Hypothalamus (tissue), 51 donors: Measurements from ENCODE around the gene CD7.

Source experiments
- DNase-seq, 51 donors: peaks; one replicate each; lab custom pipeline; 2025; lab: John Stamatoyannopoulos, UW

The CD7 gene

GRCh38 chr17:82317394-82318168, at the start of gene CD7:
TSS of gene CD7 (minus strand) at chr17:82317608. CDS start at chr17:82317495, 113 bp downstream.
- no peak for DNase-seq

- DNase-seq, result no peak
These were observed 49.3 kb upstream of the CD7 start for GRCh38 chr17:82366749-82367148.

GRCh38 chr17:82365606-82366295, 48.3 kb upstream of the CD7 start:
- no peak for DNase-seq

GRCh38 chr17:82361885-82362633, 44.7 kb upstream of the CD7 start:
- no peak for DNase-seq

DNA sequence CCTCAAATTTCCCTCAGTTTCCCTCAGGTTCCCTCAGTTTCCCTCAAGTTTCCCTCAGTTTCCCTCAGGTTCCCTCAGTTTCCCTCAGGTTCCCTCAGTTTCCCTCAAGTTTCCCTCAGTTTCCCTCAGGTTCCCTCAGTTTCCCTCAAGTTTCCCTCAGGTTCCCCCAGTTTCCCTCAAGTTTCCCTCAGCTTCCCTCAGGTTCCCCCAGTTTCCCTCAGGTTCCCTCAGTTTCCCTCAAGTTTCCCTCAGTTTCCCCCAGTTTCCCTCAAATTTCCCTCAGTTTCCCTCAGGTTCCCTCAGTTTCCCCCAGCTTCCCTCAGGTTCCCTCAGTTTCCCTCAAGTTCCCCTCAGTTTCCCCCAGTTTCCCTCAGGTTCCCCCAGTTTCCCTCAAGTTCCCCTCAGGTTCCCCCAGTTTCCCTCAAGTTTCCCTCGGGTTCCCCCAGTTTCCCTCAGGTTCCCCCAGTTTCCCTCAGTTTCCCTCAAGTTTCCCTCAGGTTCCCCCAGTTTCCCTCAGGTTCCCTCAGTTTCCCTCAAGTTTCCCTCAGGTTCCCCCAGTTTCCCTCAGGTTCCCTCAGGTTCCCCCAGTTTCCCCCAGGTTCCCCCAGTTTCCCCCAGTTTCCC, 42.2 kb upstream of the CD7 start:
- DNase-seq, result peak in 1 of 51 donors; percentile 25

DNA sequence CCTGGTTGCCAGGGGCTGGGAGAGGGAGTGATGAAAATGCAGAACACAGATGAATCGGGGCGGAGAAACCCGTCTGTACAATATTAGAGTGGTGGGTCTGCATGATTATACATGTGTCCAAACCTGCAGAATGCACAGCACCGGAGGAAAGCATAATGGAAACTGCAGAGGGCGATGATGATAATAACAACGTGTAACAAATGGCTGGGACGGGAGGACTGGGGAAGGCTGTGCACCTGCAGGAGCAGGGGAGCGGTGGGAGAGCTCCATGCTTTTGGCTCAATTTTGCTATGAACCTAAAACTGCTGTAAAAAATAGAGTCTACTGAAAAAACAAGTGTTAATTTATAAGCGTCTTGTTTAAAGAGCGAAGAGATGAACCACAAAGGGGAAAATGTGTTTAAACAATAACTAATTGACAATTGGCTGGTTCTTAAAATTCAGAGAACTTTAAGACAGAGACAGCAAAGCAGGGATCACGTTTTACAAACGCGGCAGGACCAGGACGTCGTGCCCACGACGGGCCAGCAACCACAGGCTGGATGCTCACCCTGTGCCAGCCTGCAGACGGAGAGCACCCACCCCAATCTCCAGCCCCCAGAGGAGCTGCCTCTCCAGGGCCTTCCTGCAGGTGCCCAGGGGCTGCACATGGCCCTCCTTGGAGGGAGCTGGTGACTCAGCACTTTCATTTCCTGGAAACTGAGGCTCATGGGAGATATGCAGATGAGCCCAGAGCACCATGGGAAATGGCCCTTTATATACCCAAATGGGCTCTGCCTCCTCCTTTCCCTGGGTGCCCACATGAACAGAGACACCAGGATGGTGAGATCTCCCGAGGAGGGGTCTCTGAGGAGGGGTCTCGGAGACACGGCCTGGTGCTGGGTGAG, 41.3 kb upstream of the CD7 start, which contains the start of gene TEX19:
Gene TEX19, plus strand, starts transcription at position 783 of the 886 bp plus-strand sequence. CDS start 2,904 bp downstream, outside the sequence.
- no peak for DNase-seq

DNA sequence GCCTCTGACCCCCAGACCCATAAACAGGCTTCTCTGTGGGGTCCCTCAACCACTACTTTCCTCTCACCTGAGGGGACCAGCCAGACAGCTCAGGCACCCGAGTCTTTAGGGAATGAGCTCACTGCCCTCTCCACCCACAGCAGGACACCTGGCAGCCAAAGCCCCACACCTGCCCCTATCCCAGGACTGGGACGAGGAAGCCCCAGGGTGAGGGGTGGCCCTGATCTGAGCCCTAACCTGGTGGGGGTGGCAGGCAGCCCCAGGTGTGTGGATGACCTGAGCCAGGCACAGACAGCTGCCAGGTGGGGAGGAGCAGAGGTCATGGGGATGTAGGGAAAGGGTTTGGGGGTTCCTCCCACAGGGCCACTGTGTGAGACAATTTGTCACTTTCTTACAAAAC, 40.0 kb upstream of the CD7 start:
- DNase-seq, result no peak

GRCh38 chr17:82356845-82357355, 39.5 kb upstream of the CD7 start:
- no peak for DNase-seq

GRCh38 chr17:82355770-82356427, 38.5 kb upstream of the CD7 start:
- DNase-seq, result no peak

GRCh38 chr17:82354804-82355308, 37.4 kb upstream of the CD7 start:
- no peak for DNase-seq

- DNase-seq, result no peak
These were observed 36.1 kb upstream of the CD7 start for GRCh38 chr17:82353484-82353883.

DNA sequence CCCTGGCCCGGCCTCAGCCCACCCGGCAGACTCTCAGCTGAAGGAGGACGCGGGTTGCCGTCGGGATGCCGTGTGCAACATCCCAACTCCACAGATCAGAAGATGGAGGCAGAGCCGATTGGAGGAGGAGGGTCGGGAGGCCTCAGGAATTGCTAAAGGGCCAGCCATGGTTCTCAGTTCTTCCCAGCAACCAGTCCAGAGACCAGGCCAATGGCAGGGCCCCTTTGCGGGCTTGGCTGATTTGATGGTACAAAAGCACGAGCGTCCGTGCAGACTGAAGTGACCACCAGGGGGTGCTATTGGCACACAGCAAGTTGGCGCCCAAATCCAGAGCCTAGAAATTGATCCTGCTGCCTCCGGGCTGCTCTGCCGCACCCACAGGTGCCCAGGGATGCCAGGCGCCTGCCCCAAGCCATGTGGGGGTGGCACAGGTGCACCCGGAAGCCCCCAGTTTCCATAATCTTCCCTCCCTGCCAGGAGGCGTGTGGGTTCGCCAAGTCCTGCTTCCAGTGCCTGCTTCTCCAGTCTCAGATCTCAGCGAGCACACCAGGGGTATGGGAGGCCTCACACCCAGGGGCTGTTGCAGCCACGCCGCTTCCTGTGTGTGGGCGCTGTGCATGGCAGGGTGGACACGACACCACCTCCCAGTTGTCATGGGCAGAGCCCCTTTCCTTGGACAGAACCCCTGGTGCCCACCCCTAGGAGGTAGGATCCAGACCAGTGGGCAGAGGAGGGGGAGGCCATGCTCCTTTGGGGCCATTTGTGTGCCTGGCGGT, 34.5 kb upstream of the CD7 start:
- peak in 49 of 51 donors; percentile 8 to 89 (median 58) for DNase-seq

DNA sequence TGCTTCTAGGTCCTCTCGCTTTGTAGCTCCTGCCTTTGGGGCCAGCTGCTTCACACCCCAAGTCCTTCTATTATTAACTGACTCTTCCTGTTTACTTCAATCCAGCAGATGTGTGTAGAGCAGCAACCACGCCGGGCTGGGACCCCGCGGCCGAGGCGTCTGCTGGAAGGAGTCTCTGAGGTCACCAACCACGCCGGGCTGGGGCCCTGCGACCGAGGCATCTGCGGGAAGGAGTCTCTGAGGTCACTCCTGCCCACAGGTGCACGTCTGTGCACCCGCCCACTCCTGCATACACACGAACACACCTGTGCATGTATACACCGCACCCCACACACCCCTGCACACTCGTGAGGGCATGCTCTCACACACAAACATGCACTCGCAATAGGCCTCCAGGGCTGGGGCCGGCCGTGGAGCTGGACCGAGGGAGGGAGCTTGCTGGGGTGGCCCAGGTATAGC, 33.9 kb upstream of the CD7 start:
- DNase-seq, result no peak

DNA sequence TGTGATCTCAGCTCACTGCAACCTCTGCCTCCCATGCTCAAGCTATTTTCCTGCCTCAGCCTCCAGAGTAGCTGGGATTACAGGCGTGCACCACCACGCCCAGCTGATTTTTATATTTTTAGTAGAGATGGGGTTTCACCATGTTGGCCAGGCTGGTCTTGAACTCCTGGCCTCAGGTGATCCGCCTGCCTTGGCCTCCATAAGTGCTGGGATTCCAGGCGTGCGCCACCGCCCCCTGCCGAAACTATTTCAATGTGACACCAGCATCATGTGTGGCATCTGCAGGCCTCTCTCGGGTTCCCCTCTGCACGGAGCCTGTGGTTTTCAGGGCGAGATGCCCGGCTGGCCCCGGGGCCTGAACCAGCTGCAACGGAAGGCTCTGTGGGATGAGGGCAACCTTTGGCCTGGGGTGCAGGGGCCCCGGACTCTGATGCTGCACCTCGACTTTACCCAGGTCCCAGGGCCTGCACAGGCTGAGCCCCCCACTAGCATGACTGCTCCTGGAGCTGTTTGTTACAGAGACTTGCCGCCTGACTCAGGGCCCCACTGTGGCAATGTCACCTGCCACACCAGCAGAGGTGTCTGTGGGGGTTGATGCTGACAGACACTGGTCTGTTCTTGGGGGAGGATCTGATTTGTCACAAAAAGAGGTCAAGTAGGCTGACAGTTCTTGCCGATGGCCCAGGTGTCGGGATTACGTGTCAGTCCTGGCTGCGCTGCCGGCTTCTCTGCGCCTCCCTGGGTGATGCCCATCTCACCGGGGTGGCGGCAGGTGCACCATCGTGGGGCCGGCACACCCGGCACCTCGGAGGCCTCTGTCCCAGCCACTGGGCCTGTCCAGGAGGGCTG, 33.0 kb upstream of the CD7 start:
- DNase-seq, result no peak

DNA sequence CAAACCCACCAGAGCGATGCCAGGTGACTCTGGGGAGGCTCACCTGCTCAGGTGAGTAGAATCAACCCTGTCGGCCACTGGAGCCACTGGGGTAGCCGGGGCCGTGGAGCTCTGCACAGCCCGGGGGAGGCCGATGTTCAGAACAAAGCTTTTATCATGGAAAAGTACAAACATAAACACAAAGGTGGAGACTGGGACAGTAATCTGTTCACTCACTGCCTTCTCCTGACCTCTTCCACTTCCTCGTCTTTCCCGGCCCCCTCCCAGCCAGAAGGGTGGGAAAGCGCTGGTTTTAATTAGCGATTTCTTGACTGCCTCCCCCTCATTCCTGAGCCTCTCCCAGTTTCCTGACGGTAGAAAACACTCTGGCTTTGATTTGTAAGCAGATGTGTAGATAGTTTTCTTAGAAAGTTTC, 31.9 kb upstream of the CD7 start:
- DNase-seq, result no peak

- no peak for DNase-seq
These were observed 31.5 kb upstream of the CD7 start for GRCh38 chr17:82348866-82349265.

DNA sequence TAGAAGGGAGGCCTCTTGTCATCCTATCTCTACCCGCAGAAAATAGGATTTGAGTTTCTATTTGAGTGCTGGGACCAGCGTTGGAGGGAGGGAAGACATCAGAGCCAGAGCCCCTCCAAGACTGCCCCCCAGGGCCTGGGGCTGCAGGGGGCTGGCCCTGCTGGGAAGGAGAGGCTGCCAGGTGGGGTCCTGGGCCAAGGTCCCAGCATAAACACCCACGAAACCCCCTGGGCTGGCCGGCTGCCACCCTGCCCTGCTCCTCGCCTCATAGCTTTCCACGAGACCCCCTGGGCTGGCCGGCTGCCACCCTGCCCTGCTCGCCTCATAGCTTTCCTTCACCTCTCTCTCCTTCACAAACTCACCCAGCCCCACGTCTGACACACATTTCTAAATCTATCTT, 31.0 kb upstream of the CD7 start:
- DNase-seq, result no peak
